H1 (cell line): ENCODE data around the gene FAM162A. TPM values are rescaled to one million over a fixed set of nuclear protein-coding genes. Genes with fewer than 3 reads are reported as not detected.

ENCODE experiments used
- CTCF ChIA-PET: fragments of 300-600 bp; sonication (Branson Sonifier 250); formaldehyde crosslinking; loops from one replicate; lab custom pipeline; 2021; ENCODE audit not compliant: partially characterized antibody; lab: Charles Lee
- POLR2A ChIA-PET: fragments of 300-600 bp; sonication (Branson Sonifier 250); formaldehyde crosslinking; loops from one replicate; lab custom pipeline; 2021; ENCODE audit warnings: inconsistent platforms; ENCODE audit not compliant: partially characterized antibody; lab: Charles Lee
- DNase-seq, 2 experiments: peaks; one replicate each; pipeline versions ENCODE4 v3.0.0 to v3.0.0-alpha.2; 2010 to 2022; ENCODE audit warnings: low spot score in 2 of 2, low read depth in 1 of 2, mixed read lengths in 1 of 2
- FAIRE-seq: peaks from 2 replicates; lab custom pipeline; 2011; peaks lifted over from hg19 to GRCh38; lab: Jason Lieb, UNC
- H2AFZ ChIP-seq: 2 replicates; pipeline ENCODE4 v1.8.1; 2012; ENCODE audit warnings: low read length, inconsistent platforms
- H2AK5ac ChIP-seq: 2 replicates; pipeline ENCODE4 v1.6.1; 2013; ENCODE audit warnings: low read depth, low read length
- H2BK120ac ChIP-seq: replicated peaks from 2 replicates; pipeline ENCODE3; 2013; ENCODE audit warnings: low read depth, low read length, inconsistent platforms
- H2BK12ac ChIP-seq: 2 replicates; pipeline ENCODE4 v1.6.1; 2013; ENCODE audit warnings: low read depth, low read length
- H2BK15ac ChIP-seq: 2 replicates; pipeline ENCODE4 v1.6.1; 2013; ENCODE audit warnings: low read length
- H2BK20ac ChIP-seq: 2 replicates; pipeline ENCODE4 v1.6.1; 2013; ENCODE audit warnings: low read length
- H2BK5ac ChIP-seq: 2 replicates; pipeline ENCODE4 v1.6.1; 2013; ENCODE audit warnings: low read depth, low read length
- H3K14ac ChIP-seq: 2 replicates; pipeline ENCODE4 v1.6.1; 2013; ENCODE audit warnings: inconsistent platforms; ENCODE audit not compliant: insufficient read length
- H3K18ac ChIP-seq: 2 replicates; pipeline ENCODE4 v1.6.1; 2013; ENCODE audit warnings: low read length; ENCODE audit errors: extremely low read depth
- H3K23ac ChIP-seq: 2 replicates; pipeline ENCODE4 v1.6.1; 2013; ENCODE audit warnings: inconsistent platforms; ENCODE audit not compliant: insufficient read length
- H3K23me2 ChIP-seq: 2 replicates; pipeline ENCODE4 v1.6.1; 2013; ENCODE audit warnings: low read depth, low read length
- H3K27ac ChIP-seq: 2 replicates; pipeline ENCODE4 v1.6.1; 2011; ENCODE audit warnings: low read depth, low read length, inconsistent platforms
- H3K27me3 ChIP-seq, 4 experiments: replicated peaks in 1 of 4; 1 replicate in 1 of 4; 2 replicates in 3 of 4; pipeline versions ENCODE4 v1.6.1 to v1.8.1; 2011 to 2013; ENCODE audit warnings: low read length in 3 of 4, mild to moderate bottlenecking in 3 of 4, inconsistent platforms in 2 of 4, mixed read lengths in 2 of 4, moderate library complexity in 1 of 4; ENCODE audit not compliant: control insufficient read depth in 3 of 4, insufficient read depth in 3 of 4; ENCODE audit errors: extremely low read depth in 1 of 4
- H3K36me3 ChIP-seq, 4 experiments: 2 replicates each; pipeline versions ENCODE4 v1.6.1 to v1.8.1; 2011 to 2013; ENCODE audit warnings: mild to moderate bottlenecking in 4 of 4, low read length in 3 of 4, moderate library complexity in 2 of 4, control low read depth in 1 of 4, inconsistent platforms in 1 of 4; ENCODE audit not compliant: insufficient read depth in 4 of 4, control insufficient read depth in 2 of 4
- H3K4ac ChIP-seq: replicated peaks from 2 replicates; pipeline ENCODE3; 2013; ENCODE audit warnings: low read length, low read depth, mixed read lengths, inconsistent platforms; ENCODE audit not compliant: insufficient read length
- H3K4me1 ChIP-seq, 4 experiments: replicated peaks in 1 of 4; 1 replicate in 1 of 4; 2 replicates in 3 of 4; pipeline versions ENCODE4 v1.6.1 to v1.8.1; 2011 to 2013; ENCODE audit warnings: low read length in 3 of 4, inconsistent platforms in 2 of 4, mixed read lengths in 1 of 4; ENCODE audit not compliant: insufficient read depth in 4 of 4, control insufficient read depth in 3 of 4
- H3K4me2 ChIP-seq, 2 experiments: 2 replicates each; pipeline versions ENCODE4 v1.6.1 to v1.8.1; 2011 to 2013; ENCODE audit warnings: low read depth in 2 of 2, low read length in 2 of 2, control low read depth in 1 of 2, inconsistent platforms in 1 of 2, mild to moderate bottlenecking in 1 of 2; ENCODE audit not compliant: insufficient read depth in 1 of 2
- H3K4me3 ChIP-seq, 4 experiments: fragments of 200-600, 300-600 bp in 1 of 4; sonication (generic), shearing (Covaris generic), sonication (Bioruptor Twin) in 1 of 4; 2 replicates each; pipeline versions ENCODE4 v1.5.1 to v1.8.1; 2011 to 2016; ENCODE audit warnings: low read length in 4 of 4, low read depth in 3 of 4, control low read depth in 2 of 4, inconsistent platforms in 2 of 4, mild to moderate bottlenecking in 2 of 4, mixed read lengths in 1 of 4, moderate library complexity in 1 of 4; ENCODE audit not compliant: insufficient read depth in 2 of 4; ENCODE audit errors: extremely low read depth in 1 of 4
- H3K56ac ChIP-seq: replicated peaks from 2 replicates; pipeline ENCODE3; 2013; ENCODE audit warnings: low read depth, mild to moderate bottlenecking, mixed read lengths, low read length, inconsistent platforms; ENCODE audit not compliant: insufficient read length
- H3K79me1 ChIP-seq: 2 replicates; pipeline ENCODE4 v1.6.1; 2013; ENCODE audit warnings: low read depth, low read length, control low read depth
- H3K79me2 ChIP-seq, 2 experiments: 2 replicates each; pipeline versions ENCODE4 v1.6.1 to v1.8.1; 2012 to 2013; ENCODE audit warnings: low read length in 2 of 2, mild to moderate bottlenecking in 2 of 2, inconsistent platforms in 1 of 2; ENCODE audit not compliant: insufficient read depth in 2 of 2, control insufficient read depth in 1 of 2
- H3K9ac ChIP-seq, 4 experiments: replicated peaks in 1 of 4; 1 replicate in 1 of 4; 2 replicates in 3 of 4; pipeline versions ENCODE4 v1.6.1 to v1.8.1; 2011 to 2013; ENCODE audit warnings: low read depth in 3 of 4, low read length in 3 of 4, control low read depth in 2 of 4, mild to moderate bottlenecking in 2 of 4, moderate library complexity in 2 of 4, inconsistent platforms in 1 of 4; ENCODE audit errors: extremely low read depth in 1 of 4
- H3K9me3 ChIP-seq, 2 experiments: 2 replicates each; pipeline versions ENCODE4 v1.6.1 to v1.8.1; 2012 to 2013; ENCODE audit warnings: mild to moderate bottlenecking in 2 of 2, moderate library complexity in 2 of 2, control low read depth in 1 of 2, inconsistent platforms in 1 of 2, low read depth in 1 of 2, low read length in 1 of 2, mixed read lengths in 1 of 2; ENCODE audit not compliant: insufficient read depth in 2 of 2
- H4K20me1 ChIP-seq, 2 experiments: replicated peaks in 1 of 2; 2 replicates each; pipeline versions ENCODE3 to v1.8.1; 2011 to 2013; ENCODE audit warnings: inconsistent platforms in 2 of 2, low read length in 2 of 2, mild to moderate bottlenecking in 1 of 2; ENCODE audit not compliant: insufficient read depth in 2 of 2, control insufficient read depth in 1 of 2
- H4K5ac ChIP-seq: 2 replicates; pipeline ENCODE4 v1.6.1; 2013; ENCODE audit warnings: low read length, low read depth, mixed read lengths, inconsistent platforms; ENCODE audit not compliant: insufficient read length
- H4K8ac ChIP-seq: 2 replicates; pipeline ENCODE4 v1.8.0; 2013; ENCODE audit warnings: mild to moderate bottlenecking, moderate library complexity, low read length, inconsistent platforms; ENCODE audit not compliant: insufficient read depth; ENCODE audit errors: extremely low read depth
- H4K91ac ChIP-seq: replicated peaks from 2 replicates; pipeline ENCODE3; 2013; ENCODE audit warnings: low read length, mixed read lengths, inconsistent platforms; ENCODE audit not compliant: insufficient read length
- ASH2L ChIP-seq: fragments of 200-600, 300-600 bp; sonication (generic); IDR thresholded peaks from one replicate; pipeline ENCODE4 v1.7.1; 2017; ENCODE audit warnings: low read length
- CHD2 ChIP-seq: IDR thresholded peaks from 2 replicates; pipeline ENCODE4 v1.6.1; 2012; ENCODE audit warnings: low read length, improper control_type of control experiment
- JUND ChIP-seq: IDR thresholded peaks from 2 replicates; pipeline ENCODE4 v1.6.1; 2011; ENCODE audit warnings: mild to moderate bottlenecking, improper control_type of control experiment, low read length
- MAFK ChIP-seq: IDR thresholded peaks from 2 replicates; pipeline ENCODE4 v1.6.1; 2012; ENCODE audit warnings: low read depth, mild to moderate bottlenecking, improper control_type of control experiment, low read length
- RFX5 ChIP-seq: IDR thresholded peaks from 2 replicates; pipeline ENCODE4 v1.6.1; 2011; ENCODE audit warnings: low read depth, low read length, improper control_type of control experiment, borderline replicate concordance
- SIN3A ChIP-seq, 2 experiments: IDR thresholded peaks in 1 of 2; conservative IDR thresholded peaks in 1 of 2; 2 replicates each; pipeline ENCODE4 v1.6.1; 2011 to 2012; ENCODE audit warnings: low read length in 2 of 2, improper control_type of control experiment in 1 of 2, low read depth in 1 of 2, mild to moderate bottlenecking in 1 of 2
- TBP ChIP-seq: IDR thresholded peaks from 2 replicates; pipeline ENCODE4 v1.6.1; 2011; ENCODE audit warnings: low read depth, low read length, improper control_type of control experiment
- YY1 ChIP-seq: IDR thresholded peaks from 2 replicates; pipeline ENCODE4 v1.6.1; 2011; ENCODE audit warnings: low read depth, mild to moderate bottlenecking, low read length
- WGBS, 2 experiments: shearing (Covaris generic) in 1 of 2; methylation state at CpG; one replicate each; pipeline versions ENCODE4 v1.1.6 to v1.1.7; 2013 to 2015; ENCODE audit warnings: low lambda C conversion rate in 2 of 2, mixed read lengths in 2 of 2, inconsistent platforms in 1 of 2, low coverage in 1 of 2, missing lambda C conversion rate in 1 of 2; ENCODE audit not compliant: insufficient replicate concordance in 2 of 2, insufficient coverage in 1 of 2, insufficient read length in 1 of 2; ENCODE audit errors: extremely low coverage in 1 of 2, missing lambda C conversion rate in 1 of 2; 5-methylcytosine and 5-hydroxymethylcytosine counted together
- polyA plus RNA-seq, 7 experiments: library from polyadenylated mRNA; depleted of rRNA in 3 of 7; stranded (reverse) in 5 of 7; unstranded in 2 of 7; fragments of >200 nt in 5 of 7; fragments of 200-250 nt in 2 of 7; gene quantifications; 1 replicate in 5 of 7; 2 replicates in 1 of 7; 4 replicates in 1 of 7; pipeline versions ENCODE4 v1.2.1 to v1.2.3, GENCODE V29; 2011 to 2013; ENCODE audit warnings: missing spikeins in 2 of 7, mixed read lengths in 2 of 7
- total RNA-seq: library from RNA; stranded (reverse); fragmentation: NEBNext Ultra II Directional; extraction: Animal tissue kit (Norgen Biotek cat#: 25700); gene quantifications from 2 replicates; pipeline ENCODE4 v1.2.1, GENCODE V29; 2021
- TF ChIP-seq, protein P1 (sequence below): IDR thresholded peaks from 2 replicates; pipeline ENCODE4 v1.6.1; 2012; ENCODE audit warnings: inconsistent platforms
- TF ChIP-seq, protein P2 (sequence below): IDR thresholded peaks from 2 replicates; pipeline ENCODE4 v1.6.1; 2012; ENCODE audit warnings: inconsistent platforms
- TF ChIP-seq, protein P3 (sequence below): IDR thresholded peaks from 2 replicates; pipeline ENCODE4 v1.6.1; 2011; ENCODE audit warnings: low read length, improper control_type of control experiment

Gene FAM162A
- total and polyA plus RNA-seq, 2 of the 8 experiments (the other 6 are each of a cell fraction or from before 2014, with no cell fraction given): 38.2 to 59.7 TPM

DNA sequence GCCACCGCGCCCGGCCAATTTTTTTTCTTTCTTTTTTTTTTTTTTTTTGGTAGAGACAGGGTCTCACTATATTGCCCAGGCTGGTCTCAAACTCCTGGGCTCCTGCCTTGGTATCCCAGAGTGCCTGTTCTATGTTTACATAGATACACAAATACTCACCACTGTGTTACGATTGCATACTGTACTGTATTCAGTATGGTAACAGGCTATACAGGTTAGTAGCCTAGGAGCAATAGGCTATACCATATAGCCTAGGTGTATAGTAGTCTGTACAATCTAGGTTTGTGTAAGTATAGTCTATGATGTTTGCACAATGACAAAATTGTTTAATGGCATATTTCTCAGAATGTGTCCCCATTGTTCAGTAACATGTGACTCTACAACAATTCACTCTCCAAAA is 32.4 kb upstream of the FAM162A start:
- no peak overlapping the region for H4K91ac ChIP-seq
- H2BK120ac ChIP-seq: no peak overlapping the region
- H3K4ac ChIP-seq: no peak overlapping the region
- H4K5ac ChIP-seq: no peak overlapping the region
- ChIA-PET POLR2A (no interaction called here), CTCF (interaction anchor here (0.8 kb wide), 1 partner anchor 250 kb away, joined by 4 read pairs; no protein-coding TSS in a partner anchor)
- H3K18ac ChIP-seq: no peak overlapping the region
- H4K20me1 ChIP-seq: no peaks in the 10 kb centered on the region
- H3K27me3 ChIP-seq: no peaks in the 10 kb centered on the region
- no peaks in the 10 kb centered on the region for H3K23me2 ChIP-seq
- H3K4me3 ChIP-seq: no peak overlapping the region
- H3K4me1 ChIP-seq: no peaks in the 10 kb centered on the region
- no peak overlapping the region for H2AK5ac ChIP-seq
- H3K79me1 ChIP-seq: no peaks in the 10 kb centered on the region
- H3K56ac ChIP-seq: no peak overlapping the region
- H3K9ac ChIP-seq: no peak overlapping the region
- 90% methylated on average over 4 of the region's 4 CpGs; no CpG with 5 or more reads in 1 of the 2 experiments for WGBS, 2 experiments
- no peak for DNase-seq
- no peak for FAIRE-seq
- H3K4me2 ChIP-seq: no peak overlapping the region
- no peak overlapping the region for H2BK12ac ChIP-seq
- H3K79me2 ChIP-seq: no peaks in the 10 kb centered on the region
- no peak overlapping the region for H2BK15ac ChIP-seq
- H3K36me3 ChIP-seq: no peaks in the 10 kb centered on the region
- no peak overlapping the region for H2BK20ac ChIP-seq
- no peaks in the 10 kb centered on the region for H3K9me3 ChIP-seq
- H2BK5ac ChIP-seq: no peak overlapping the region
- no peak overlapping the region for H3K27ac ChIP-seq
- H4K8ac ChIP-seq: no peak overlapping the region
- no peak overlapping the region for H3K23ac ChIP-seq
- H3K14ac ChIP-seq: no peak overlapping the region
- H2AFZ ChIP-seq: no peak overlapping the region
- TF ChIP-seq SIN3A (conservative IDR thresholded peaks at IDR 0.05 in 1 of 2, IDR thresholded peaks at IDR 0.05 in 1 of 2; ENCODE audit: low read depth in 1 of 2, low read length in 2 of 2): no peak
- no peak for TF ChIP-seq RFX5
- TF ChIP-seq, protein P1, sequence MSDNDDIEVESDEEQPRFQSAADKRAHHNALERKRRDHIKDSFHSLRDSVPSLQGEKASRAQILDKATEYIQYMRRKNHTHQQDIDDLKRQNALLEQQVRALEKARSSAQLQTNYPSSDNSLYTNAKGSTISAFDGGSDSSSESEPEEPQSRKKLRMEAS: no peak
- no peak for TF ChIP-seq CHD2
- TF ChIP-seq TBP: no peak
- TF ChIP-seq JUND: no peak
- no peak for TF ChIP-seq ASH2L
- TF ChIP-seq, protein P2, sequence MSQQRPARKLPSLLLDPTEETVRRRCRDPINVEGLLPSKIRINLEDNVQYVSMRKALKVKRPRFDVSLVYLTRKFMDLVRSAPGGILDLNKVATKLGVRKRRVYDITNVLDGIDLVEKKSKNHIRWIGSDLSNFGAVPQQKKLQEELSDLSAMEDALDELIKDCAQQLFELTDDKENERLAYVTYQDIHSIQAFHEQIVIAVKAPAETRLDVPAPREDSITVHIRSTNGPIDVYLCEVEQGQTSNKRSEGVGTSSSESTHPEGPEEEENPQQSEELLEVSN: no peak
- TF ChIP-seq YY1: no peak
- TF ChIP-seq MAFK: no peak
- TF ChIP-seq, protein P3, sequence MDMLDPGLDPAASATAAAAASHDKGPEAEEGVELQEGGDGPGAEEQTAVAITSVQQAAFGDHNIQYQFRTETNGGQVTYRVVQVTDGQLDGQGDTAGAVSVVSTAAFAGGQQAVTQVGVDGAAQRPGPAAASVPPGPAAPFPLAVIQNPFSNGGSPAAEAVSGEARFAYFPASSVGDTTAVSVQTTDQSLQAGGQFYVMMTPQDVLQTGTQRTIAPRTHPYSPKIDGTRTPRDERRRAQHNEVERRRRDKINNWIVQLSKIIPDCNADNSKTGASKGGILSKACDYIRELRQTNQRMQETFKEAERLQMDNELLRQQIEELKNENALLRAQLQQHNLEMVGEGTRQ: no peak
